Stimulated activated CD8-positive, alpha-beta memory T cell treated with anti-CD3 and anti-CD28 coated beads, Interleukin-4, amount 100 ng/mL, for 24 hours (primary cell): Measurements from ENCODE around the gene RHOA.

Source experiments
- DNase-seq: peaks from one replicate; pipeline ENCODE4 v3.0.0-alpha.2; 2020; ENCODE audit warnings: low read depth

RHOA gene

DNA sequence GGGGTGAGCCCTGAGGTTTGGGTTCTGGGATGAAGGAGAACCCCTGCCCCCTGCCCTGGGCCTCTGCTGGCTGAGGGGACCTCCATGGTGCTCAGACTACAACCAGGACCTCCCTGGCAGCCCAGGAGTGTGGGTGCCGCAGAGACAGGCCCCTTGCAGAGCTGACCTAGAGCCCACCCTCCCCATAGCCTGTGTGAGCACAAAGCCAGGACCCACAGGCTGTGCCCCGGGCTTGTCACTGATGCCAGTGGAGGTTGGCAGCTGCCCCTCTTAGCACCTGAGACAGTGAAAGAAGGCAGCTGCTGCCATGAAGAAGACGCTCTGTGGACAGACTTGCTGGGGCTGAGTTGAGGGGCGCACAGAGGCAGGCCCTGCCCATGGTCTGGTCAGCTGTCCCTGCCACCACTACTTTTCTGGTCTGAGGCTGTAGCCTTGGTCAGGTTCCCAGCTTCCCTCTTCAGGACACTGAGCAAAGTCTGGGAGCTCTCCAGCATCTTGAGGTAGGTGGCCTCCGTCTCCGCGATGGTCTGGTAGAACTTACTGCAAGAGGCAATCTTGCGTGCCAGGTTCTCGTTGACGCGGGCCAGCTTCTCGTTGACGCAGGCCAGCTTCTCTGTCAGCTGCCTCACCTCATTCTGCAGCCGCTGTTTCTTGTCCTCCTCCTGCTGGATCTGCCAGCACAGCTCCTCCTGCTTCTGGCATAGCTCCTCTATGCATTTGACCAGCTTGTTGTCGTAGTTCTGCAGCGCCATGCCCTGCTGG, 94.9 kb downstream of the RHOA start:
- DNase-seq = no peak

GRCh38 chr3:49313896-49314688, 97.7 kb downstream of the RHOA start:
- DNase-seq = no peak

DNA sequence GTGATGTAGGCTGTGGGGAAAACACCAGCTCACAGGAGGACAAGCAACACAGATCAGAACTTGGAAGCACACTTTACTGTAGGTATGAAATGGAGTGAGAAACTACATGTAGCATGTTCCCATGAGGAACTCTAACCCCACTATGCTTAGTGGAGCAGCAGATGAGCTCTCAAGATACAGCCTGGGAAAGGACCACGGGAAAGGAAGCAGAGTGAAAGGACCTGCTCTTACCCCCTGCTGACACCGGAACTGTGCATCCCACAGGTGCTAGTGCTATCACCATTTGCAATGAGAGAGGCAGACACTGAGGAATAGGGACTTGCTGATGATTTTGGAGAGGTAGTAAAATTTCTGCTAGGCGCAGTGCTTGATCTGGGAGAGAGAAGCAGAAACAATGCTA, 100.5 kb downstream of the RHOA start:
- DNase-seq = no peak

- DNase-seq = no peak
These were observed 101.1 kb downstream of the RHOA start for GRCh38 chr3:49310677-49311076.
